GM19438 (cell line): ENCODE results near the gene FGGY.

Experiments used
- ATAC-seq: cut with Tn5 transposase; IDR thresholded peaks from one replicate; pipeline ENCODE4 v1.9.1; 2021; ENCODE audit warnings: low read depth; ENCODE audit not compliant: unreplicated experiment

The FGGY gene

GRCh38 chr1:59314776-59315528 lies 18.1 kb downstream of the FGGY start:
- no peak for ATAC-seq

- no peak for ATAC-seq
Measured at GRCh38 chr1:59315529-59316463, 18.9 kb downstream of the FGGY start.

- ATAC-seq, result peak; percentile 85
Measured at GRCh38 chr1:59316497-59317128, 19.7 kb downstream of the FGGY start.

GRCh38 chr1:59317343-59317742 lies 20.4 kb downstream of the FGGY start:
- no peak for ATAC-seq

- ATAC-seq, result no peak
Measured at GRCh38 chr1:59317780-59318179, 20.9 kb downstream of the FGGY start.

DNA sequence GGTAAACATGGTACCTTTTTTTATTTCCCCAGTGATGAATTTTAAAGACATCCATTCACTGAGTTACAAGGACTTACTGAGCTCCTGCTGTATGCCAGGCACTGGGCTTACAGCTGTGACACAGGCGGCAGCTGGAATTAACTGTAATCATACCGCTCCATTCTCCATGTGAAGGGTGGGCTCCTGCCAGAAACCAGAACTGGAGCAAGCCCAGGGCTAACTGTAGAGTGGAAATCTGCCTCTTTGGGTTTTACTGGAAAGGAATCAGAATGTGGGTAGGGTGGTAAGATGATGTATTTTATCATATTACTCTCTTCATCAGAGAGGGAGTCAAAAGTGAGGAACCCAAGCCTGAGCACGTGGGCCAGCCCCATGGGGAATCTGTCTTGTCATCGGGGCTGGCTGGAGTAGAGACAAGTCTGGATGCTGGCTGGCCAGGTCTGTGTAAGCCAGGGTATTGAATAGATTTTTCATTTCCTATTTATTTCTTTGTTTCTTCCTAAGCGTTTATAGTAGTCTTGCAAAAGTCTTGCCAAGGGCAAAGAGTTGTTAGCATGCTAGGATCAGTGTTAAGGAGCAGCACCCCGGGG lies 21.5 kb downstream of the FGGY start:
- no peak for ATAC-seq

DNA sequence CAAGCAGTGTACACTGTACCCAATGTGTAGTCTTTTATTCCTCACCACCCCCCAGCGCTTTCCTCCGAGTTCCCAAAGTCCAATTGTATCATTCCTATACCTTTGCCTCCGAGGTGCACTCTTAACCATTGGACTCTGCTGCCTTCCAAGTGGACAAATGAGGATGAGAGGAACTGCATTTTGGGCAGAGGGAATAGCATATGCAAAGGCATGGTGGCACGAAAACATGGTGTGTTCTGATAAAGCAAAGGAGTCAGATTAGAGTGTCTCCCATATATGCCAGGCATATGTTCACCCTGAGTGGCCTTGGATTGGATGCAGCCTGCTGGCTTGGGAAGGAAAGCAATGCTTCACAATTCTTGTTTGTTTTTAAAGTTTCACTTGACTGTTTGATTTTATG lies 25.5 kb downstream of the FGGY start:
- ATAC-seq, result no peak

GRCh38 chr1:59322814-59323213 lies 25.9 kb downstream of the FGGY start:
- no peak for ATAC-seq

DNA sequence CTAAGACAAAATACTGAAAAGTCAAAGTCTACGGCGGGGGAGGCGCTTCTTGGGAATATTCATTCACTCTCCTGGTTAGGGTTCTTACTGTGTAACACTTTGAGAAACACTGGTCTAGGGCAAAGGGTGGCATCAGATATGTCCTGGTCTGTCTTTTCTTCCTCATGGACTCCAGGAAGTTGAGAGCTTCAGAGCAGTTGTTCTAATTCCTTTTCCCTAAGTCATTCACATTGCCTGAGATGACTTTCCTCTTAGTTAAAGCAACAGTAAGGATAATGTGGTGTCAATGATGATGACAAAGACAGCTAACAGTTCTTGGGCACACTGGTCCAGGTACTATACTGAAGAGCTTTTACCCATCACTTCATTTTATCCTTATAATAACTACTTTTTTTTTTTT lies 27.0 kb downstream of the FGGY start:
- no peak for ATAC-seq

- no peak for ATAC-seq
Measured at GRCh38 chr1:59328353-59328752, 31.5 kb downstream of the FGGY start.

DNA sequence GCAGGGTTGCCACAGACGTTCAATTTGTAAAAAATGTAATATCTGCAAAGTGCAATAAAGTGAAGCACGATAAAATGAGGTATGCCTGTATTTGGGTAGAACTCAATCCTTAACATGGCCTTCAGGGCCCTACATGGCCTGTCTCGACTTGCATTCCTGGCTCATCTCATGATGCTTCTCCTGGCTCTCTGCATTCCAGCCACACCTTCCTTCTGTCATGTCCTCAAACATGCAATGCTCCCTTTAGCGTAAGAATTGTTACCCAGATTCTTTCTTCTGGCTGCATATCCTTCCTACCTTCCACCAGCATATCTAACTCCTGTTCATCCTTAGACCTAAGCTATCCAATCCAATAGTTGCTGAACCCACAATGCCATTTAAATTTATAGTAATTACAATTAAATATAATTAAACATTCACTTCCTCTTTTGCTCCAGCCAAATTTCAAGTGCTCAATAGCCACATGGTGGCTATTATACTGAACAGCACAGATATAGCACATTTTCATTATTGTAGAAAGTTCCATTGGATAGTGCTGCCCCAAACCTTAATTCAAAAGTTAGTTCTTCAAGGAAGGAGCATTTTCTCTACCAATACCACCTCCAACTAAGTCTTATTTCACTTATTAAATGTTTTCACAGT lies 32.6 kb downstream of the FGGY start:
- no peak for ATAC-seq

DNA sequence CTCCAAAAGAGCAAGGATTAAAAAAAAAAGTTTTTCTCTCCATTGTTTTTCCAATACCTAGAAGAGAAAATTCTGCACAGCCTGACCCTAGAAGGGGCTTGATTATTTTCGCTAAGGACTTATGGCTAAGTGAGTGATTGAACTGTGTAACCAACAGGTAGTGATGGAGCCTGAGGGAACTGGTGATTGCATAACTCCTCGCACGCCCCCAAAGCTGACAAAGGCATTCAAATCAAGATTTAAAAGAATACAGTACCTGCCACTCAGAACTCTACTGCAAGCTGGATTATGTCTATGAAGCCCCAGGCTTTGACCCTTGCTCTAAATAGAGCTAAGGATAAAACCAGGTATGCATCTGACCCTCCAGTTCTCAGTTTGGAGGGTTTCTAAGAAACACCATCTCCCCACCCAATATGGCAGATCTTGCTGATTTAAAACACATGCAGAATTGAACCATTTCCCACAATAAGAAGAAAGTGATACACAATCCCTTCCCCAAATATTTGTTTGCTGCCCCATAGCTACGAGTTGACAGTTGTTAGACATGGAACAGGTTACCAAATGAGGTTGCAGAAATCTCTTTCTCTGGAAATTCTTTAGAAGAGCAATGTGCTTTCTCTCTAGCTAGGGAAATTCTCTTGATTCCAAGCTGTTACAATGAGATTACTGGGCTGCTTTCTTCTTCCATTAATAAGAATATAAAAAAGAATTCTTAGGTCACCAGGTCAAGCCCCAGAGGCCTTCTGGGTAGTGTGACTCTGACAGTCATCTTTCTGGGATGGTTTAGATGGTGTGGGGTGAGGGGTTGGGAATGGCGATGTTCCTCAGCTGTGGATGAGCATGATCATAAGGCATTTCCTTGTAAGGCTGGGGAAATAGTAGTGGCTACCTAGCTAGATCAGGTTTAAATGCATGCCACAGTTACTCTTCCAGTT lies 35.1 kb downstream of the FGGY start:
- no peak for ATAC-seq

DNA sequence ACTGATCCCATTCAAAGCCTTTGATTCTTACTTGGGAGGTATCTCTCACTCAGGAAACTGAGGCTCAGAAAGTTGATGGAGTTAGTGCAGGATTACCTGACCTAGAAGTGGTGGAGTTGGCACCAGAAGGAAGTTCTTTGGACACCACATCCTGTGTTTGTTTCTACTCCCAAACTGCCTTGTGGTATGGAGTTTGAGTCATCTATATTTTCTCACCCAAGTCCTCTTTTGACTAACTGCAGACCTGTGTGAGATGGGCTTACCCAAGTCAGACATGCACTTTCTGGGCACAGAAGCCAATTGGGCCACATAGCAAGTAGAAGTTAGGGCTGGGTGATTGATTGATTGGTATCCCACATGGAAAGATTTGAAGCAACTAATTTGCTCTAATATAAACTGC lies 36.1 kb downstream of the FGGY start:
- no peak for ATAC-seq

GRCh38 chr1:59333626-59334277 lies 36.9 kb downstream of the FGGY start:
- no peak for ATAC-seq

GRCh38 chr1:59340411-59341307 lies 43.8 kb downstream of the FGGY start:
- peak; percentile 69 for ATAC-seq

- no peak for ATAC-seq
Measured at GRCh38 chr1:59342801-59343575, 46.1 kb downstream of the FGGY start.

DNA sequence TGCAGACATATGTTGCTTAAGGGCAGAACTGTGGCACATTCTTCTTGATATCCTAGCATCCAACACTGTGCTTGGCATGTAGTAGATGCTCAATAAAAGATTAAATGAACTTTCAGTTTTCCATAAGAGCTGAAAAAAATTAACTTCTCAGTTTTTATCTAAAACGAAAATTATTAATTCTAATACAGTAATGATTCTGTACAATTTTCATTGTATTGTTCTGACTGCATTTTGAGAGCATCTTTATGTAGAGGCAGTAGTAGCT lies 46.6 kb downstream of the FGGY start:
- ATAC-seq, result no peak
